SH-SY5Y (cell line): ENCODE results near the gene TSPAN18.

Experiments used
- GATA2 ChIP-seq: IDR thresholded peaks from 2 replicates; pipeline ENCODE4 v1.6.1; 2011; ENCODE audit warnings: mild to moderate bottlenecking, low read depth, low read length
- GATA3 ChIP-seq: IDR thresholded peaks from 2 replicates; pipeline ENCODE4 v1.6.1; 2011; ENCODE audit warnings: low read depth, mild to moderate bottlenecking, low read length, moderate library complexity

- TF ChIP-seq GATA2 (peak; percentile 75; the same call in 1 of the 2 replicates), GATA3 (no peak; the same call in 1 of the 2 replicates)
Measured at GRCh38 chr11:44754876-44755555, 28.3 kb downstream of the TSPAN18 start.
